Measurements from ENCODE around the gene PAM16.

Gene PAM16

GRCh38 chr16:4388271-4389021 lies 37.3 kb upstream of the PAM16 start:
- no peak for DNase-seq (ENCODE audit: low read depth in 1 of 2, low spot score in 1 of 2)
- in situ Hi-C loops (cut with HindIII; ENCODE audit: low pct_unique_long_range_greater_than_20kb, low sequenced_read_pairs): no loop called here

DNA sequence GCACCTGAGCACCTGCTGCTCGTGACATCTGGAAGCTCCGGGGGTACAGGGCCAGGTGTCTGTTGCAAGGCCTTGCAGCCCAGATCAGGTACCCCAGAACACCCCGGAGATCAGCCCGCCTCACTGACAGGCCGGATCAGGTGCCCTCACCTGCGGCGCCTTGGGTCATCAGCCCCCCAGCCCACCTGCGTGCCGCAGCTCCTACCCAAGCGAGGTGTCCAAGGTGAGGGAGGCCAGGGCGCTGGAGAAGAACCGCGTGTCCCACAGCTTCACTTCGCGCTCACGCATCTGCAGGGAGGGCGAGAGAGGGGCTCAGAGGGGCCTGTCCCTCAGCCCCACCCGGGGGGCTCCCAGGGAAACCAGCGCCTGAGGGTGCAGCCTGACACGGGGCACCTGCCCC lies 36.7 kb upstream of the PAM16 start:
- no peak for DNase-seq (ENCODE audit: low read depth in 1 of 2, low spot score in 1 of 2)
- TF ChIP-seq JUND (IDR thresholded peaks at IDR 0.05; ENCODE audit: low read depth): no peak
- in situ Hi-C loops (cut with HindIII; ENCODE audit: low pct_unique_long_range_greater_than_20kb, low sequenced_read_pairs): no loop called here

More at GRCh38 chr16:4388271-4389021, 37.3 kb upstream of the PAM16 start:
- TF ChIP-seq JUND (IDR thresholded peaks at IDR 0.05; ENCODE audit: low read depth): no peak

DNA sequence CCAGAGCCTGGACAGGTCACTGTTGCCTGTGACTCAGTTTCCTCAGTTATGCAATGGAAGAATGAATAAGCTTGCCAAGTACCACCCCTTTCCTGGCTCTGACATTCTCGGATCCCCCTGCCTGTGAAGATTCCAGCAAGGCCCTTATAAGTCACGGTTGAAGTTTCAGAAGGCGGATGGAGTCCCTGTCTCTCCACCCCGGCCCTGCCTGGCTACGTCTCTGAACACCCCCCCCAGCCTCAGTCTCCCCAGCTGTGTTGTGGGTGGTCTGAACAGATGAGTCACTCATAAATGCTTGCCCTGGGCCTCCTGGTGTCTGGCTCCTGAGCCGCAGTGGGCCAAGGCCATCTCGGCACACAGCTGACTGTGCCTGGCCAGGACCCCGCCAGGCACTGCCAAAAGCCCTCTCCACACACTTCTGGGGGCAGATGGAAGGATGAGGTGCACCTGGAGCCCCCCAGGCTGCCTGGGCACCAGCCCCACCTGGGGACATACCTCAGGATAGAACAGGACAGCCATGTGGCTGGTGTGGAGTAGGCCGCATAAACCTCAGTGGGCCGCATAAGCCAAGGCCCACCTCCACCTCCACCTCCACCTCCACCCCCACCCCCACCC lies 35.9 kb upstream of the PAM16 start:
- in situ Hi-C loops (cut with HindIII; ENCODE audit: low pct_unique_long_range_greater_than_20kb, low sequenced_read_pairs): no loop called here
- no peak for TF ChIP-seq JUND (IDR thresholded peaks at IDR 0.05; ENCODE audit: low read depth)
- no peak for DNase-seq (ENCODE audit: low read depth in 1 of 2, low spot score in 1 of 2)

- no peak for TF ChIP-seq JUND (IDR thresholded peaks at IDR 0.05; ENCODE audit: low read depth)
- in situ Hi-C loops (cut with HindIII; ENCODE audit: low pct_unique_long_range_greater_than_20kb, low sequenced_read_pairs): no loop called here
- no peak for DNase-seq (ENCODE audit: low read depth in 1 of 2, low spot score in 1 of 2)
Observed at GRCh38 chr16:4386451-4386805, 35.3 kb upstream of the PAM16 start.

GRCh38 chr16:4385789-4386450 lies 34.8 kb upstream of the PAM16 start:
- in situ Hi-C loops (cut with HindIII; ENCODE audit: low pct_unique_long_range_greater_than_20kb, low sequenced_read_pairs): no loop called here
- DNase-seq (ENCODE audit: low read depth in 1 of 2, low spot score in 1 of 2): no peak
- no peak for TF ChIP-seq JUND (IDR thresholded peaks at IDR 0.05; ENCODE audit: low read depth)

DNA sequence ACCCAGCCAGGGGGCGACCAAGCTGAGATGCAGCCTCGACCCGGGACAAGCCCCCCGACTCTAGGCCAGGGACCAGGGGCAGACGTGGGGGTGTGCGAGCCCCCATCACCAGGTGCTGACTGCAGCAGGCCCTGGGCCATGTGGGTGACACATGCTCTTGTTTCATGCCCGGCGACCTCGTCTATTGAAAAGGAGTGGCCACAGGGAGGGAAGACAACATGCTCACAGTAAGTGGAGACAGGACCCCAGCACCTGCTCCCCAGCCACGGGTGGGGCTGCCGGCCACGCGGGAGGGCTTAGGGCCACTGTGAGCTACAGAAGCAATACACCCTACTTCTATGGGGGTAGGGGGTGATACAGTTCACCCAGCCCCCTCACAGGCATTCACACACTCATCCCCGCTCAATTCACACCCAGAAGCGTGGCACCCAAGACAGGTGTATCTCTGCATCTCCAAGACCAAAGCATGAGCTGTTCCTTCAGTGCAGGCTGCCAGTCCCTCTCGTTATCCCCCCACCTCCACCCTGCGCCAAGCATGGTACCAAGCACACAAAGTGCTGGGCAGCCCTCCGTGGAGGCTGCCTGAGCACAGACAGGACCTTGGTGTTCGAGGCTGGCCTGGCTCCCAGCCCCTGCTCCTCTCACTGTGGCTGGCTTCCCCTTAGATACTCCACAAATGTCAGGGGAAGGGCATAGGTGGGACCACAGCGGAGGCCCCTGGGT lies 34.1 kb upstream of the PAM16 start:
- TF ChIP-seq JUND (IDR thresholded peaks at IDR 0.05; ENCODE audit: low read depth): no peak
- in situ Hi-C loops (cut with HindIII; ENCODE audit: low pct_unique_long_range_greater_than_20kb, low sequenced_read_pairs): no loop called here
- DNase-seq (ENCODE audit: low read depth in 1 of 2, low spot score in 1 of 2): no peak

DNA sequence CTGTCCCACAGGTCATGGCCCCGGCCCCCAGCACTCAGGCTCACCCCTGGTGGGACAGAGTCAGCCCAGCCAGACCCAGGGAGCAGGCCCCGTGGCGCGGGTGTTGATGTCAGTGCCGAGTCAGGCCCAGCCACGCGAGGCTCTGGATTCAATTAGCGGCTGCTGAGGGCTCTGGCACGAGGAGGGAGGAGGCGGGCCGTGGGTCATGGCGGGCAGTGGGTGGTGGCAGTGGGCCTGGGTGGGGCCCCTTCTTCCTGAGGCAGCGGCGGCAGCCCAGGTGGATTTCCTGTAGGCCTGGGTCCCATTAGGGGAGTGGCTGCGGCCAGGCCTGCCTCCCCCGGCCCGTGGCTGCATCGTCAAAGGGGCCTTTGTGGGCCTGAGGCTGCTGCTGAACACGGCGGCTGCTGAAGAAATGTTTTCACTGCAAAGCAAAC lies 33.4 kb upstream of the PAM16 start:
- no peak for TF ChIP-seq JUND (IDR thresholded peaks at IDR 0.05; ENCODE audit: low read depth)
- DNase-seq (ENCODE audit: low read depth in 1 of 2, low spot score in 1 of 2): no peak
- in situ Hi-C loops (cut with HindIII; ENCODE audit: low pct_unique_long_range_greater_than_20kb, low sequenced_read_pairs): no loop called here

- TF ChIP-seq JUND (IDR thresholded peaks at IDR 0.05; ENCODE audit: low read depth): no peak
- in situ Hi-C loops (cut with HindIII; ENCODE audit: low pct_unique_long_range_greater_than_20kb, low sequenced_read_pairs): no loop called here
- no peak for DNase-seq (ENCODE audit: low read depth in 1 of 2, low spot score in 1 of 2)
Observed at GRCh38 chr16:4383591-4384444, 32.7 kb upstream of the PAM16 start.

DNA sequence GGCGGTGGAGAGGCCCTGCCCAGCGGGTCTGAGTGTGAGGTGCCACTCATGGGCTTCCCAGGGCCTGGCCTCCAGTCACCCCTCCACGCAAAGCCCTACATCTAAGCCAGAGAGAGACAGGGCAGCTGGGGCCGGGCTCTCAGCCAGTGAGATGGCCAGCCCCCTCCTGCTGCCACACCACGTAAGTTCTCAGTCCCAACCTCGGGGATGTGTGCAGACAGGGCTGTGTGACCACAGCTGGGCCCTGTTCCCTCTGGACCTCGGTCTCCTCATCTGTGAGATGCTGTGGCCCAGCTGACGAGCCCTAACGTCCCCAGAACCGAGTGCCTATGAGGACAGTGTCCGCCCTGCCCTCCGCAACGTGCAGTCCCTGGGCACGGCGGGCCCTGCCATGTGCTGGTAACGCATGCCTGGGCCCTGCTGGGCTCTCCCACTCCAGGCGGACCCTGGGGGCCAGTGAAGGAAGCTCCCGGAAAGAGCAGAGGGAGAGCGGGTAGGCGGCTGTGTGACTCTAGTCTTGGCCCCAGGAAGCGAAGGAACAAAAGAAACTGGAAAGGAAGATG lies 31.8 kb upstream of the PAM16 start:
- no peak for DNase-seq (ENCODE audit: low read depth in 1 of 2, low spot score in 1 of 2)
- no peak for TF ChIP-seq JUND (IDR thresholded peaks at IDR 0.05; ENCODE audit: low read depth)
- in situ Hi-C loops (cut with HindIII; ENCODE audit: low pct_unique_long_range_greater_than_20kb, low sequenced_read_pairs): no loop called here

- in situ Hi-C loops (cut with HindIII; ENCODE audit: low pct_unique_long_range_greater_than_20kb, low sequenced_read_pairs): no loop called here
- no peak for TF ChIP-seq JUND (IDR thresholded peaks at IDR 0.05; ENCODE audit: low read depth)
Observed at GRCh38 chr16:4381935-4382794, 31.0 kb upstream of the PAM16 start.

More at GRCh38 chr16:4381935-4382794, 31.0 kb upstream of the PAM16 start:
- DNase-seq (ENCODE audit: low read depth in 1 of 2, low spot score in 1 of 2): no peak
